Endothelial cell of umbilical vein (primary cell): ENCODE measurements around the gene HBEGF.

Experiments used
- CTCF ChIP-seq, 2 donors: IDR thresholded peaks; 1 replicate in 1 of 2; 2 replicates in 1 of 2; pipeline ENCODE4 v1.5.1; 2011; ENCODE audit warnings: low read length in 2 of 2, mild to moderate bottlenecking in 2 of 2, moderate library complexity in 2 of 2, control low read depth in 1 of 2, inconsistent platforms in 1 of 2, low read depth in 1 of 2; ENCODE audit not compliant: insufficient read depth in 1 of 2; ENCODE audit errors: extremely low read depth in 1 of 2
- POLR2A ChIP-seq: IDR thresholded peaks from 2 replicates; pipeline ENCODE4 v1.6.1; 2012; ENCODE audit warnings: low read depth, mild to moderate bottlenecking, control low read depth, low read length

GRCh38 chr5:140365941-140366340, 19.5 kb upstream of the HBEGF start:
- TF ChIP-seq POLR2A (no peak), CTCF (IDR thresholded peaks at IDR 0.05; ENCODE audit: extremely low read depth in 1 of 2, insufficient read depth in 1 of 2, low read depth in 1 of 2, low read length in 2 of 2) (no peak)
